HG03571 (cell line): ENCODE data around the gene NRIP3.

ENCODE experiments used
- ATAC-seq: cut with Tn5 transposase; IDR thresholded peaks from one replicate; pipeline ENCODE4 v1.9.1; 2021; ENCODE audit not compliant: unreplicated experiment

NRIP3 gene

DNA sequence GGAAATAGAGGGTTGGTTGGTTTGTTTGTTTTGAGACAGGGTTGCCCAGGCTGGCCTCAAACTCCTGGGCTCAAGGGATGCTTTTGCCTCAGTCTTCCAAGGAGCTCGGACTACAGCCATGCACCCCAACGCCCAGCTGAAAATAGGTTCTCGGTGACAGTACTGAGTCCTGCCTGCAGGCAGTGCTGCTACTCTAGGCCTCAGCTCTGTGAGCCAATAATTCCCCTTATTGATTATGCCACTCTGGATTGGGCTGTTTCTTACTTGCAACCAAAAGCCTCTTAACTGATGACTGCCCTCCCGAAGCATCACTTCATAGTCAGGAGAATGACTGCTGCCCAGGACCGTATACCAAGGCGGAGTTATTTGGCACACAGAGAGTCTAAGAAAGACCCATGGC is 69.9 kb downstream of the NRIP3 start:
- ATAC-seq: no peak

DNA sequence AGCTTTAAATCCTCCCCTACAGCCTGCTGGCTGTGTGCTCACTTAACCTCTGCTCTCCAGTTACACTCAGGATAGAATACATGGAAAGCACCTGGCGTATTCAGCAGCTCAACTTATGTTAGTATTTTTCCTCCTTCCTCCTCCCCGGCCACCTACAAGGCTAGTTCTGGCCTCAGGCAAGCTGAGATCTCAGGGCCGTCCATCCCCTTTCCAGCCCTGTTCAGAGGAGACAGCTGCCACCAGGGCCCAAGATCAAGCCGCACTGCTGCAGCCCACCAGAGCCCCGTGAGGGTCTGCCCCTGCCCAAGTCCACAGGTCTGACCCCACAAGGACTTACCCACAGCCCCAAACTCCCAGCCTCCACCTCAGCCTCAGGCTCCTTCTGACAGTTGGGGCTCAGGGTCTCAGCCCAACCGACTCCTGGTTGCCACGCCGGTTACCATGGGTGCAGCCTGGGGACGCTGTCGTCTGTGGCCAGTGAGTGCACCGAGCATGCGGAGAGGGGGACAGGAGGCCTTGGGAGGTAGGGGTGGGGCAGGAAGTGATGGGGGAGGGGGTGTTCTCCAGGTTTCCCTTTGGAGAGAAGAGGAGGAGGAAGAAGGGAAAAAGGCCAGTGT is 71.1 kb downstream of the NRIP3 start, which contains the start of gene C11orf16:
TSS of gene C11orf16 (minus strand) at position 384 of the 617 bp plus-strand sequence. CDS start 639 bp downstream, outside the sequence.
- ATAC-seq: no peak
